K562 (cell line): ENCODE results near the gene CKLF. TPM values are rescaled to one million over a fixed set of nuclear protein-coding genes. Genes with fewer than 3 reads are reported as not detected.

Experiments
- EHMT2 ChIP-seq: fragments of 450-650 bp; IDR thresholded peaks from 2 replicates; pipeline ENCODE4 v1.6.1; 2018; ENCODE audit warnings: antibody characterized with exemption
- ELF1 ChIP-seq: fragments of 200-800 bp; sonication (Bioruptor generic); IDR thresholded peaks from 2 replicates; pipeline ENCODE4 v1.6.1; 2016; ENCODE audit warnings: missing genetic modification characterization, missing compliant biosample characterization
- MEF2A ChIP-seq: IDR thresholded peaks from 2 replicates; pipeline ENCODE4 v1.6.1; 2011; ENCODE audit warnings: low read depth, mild to moderate bottlenecking, low read length, moderate library complexity; ENCODE audit not compliant: control insufficient read depth
- ZNF224 ChIP-seq: sonication (generic); formaldehyde crosslinking; IDR thresholded peaks from 2 replicates; pipeline ENCODE4 v1.8.0; 2022; ENCODE audit warnings: mild to moderate bottlenecking, missing genetic modification reagents
- polyA plus RNA-seq, 8 experiments: library from polyadenylated mRNA; depleted of rRNA in 4 of 8; stranded (reverse) in 5 of 8; unstranded in 3 of 8; fragments of >200 nt; fragmentation: Nextera tagmentation in 2 of 8; fragmentation: Illumina TruSeq in 1 of 8; extraction: Ambion mirVana in 2 of 8; extraction: Trizol in 1 of 8; gene quantifications; 2 replicates each; pipeline versions ENCODE4 v1.2.1 to v1.2.3, GENCODE V29; 2011 to 2014; ENCODE audit warnings: inconsistent platforms in 1 of 8, missing spikeins in 1 of 8
- total RNA-seq, 7 experiments: library from RNA; depleted of rRNA in 6 of 7; stranded (reverse); fragments of >200 nt in 6 of 7; fragmentation: Illumina TruSeq in 2 of 7; extraction: Trizol in 2 of 7; gene quantifications; 2 replicates each; pipeline versions ENCODE4 v1.2.1 to v1.2.3, GENCODE V29; 2011 to 2021; ENCODE audit warnings: low replicate concordance in 1 of 7
- TF ChIP-seq, protein P1 (sequence below), 2 experiments: IDR thresholded peaks; 2 replicates each; pipeline ENCODE4 v1.6.1; 2011; ENCODE audit warnings: borderline replicate concordance in 1 of 2, control low read depth in 1 of 2, low read depth in 1 of 2, low read length in 1 of 2, mild to moderate bottlenecking in 1 of 2, mixed read lengths in 1 of 2, moderate library complexity in 1 of 2; ENCODE audit not compliant: insufficient read depth in 1 of 2, insufficient read length in 1 of 2, poor library complexity in 1 of 2, severe bottlenecking in 1 of 2; ENCODE audit errors: extremely low read depth in 1 of 2

The CKLF gene
- total and polyA plus RNA-seq, 9 of the 15 experiments (the other 6 are each of a cell fraction or from before 2014, with no cell fraction given): 84.8 to 322 (median 118) TPM

DNA sequence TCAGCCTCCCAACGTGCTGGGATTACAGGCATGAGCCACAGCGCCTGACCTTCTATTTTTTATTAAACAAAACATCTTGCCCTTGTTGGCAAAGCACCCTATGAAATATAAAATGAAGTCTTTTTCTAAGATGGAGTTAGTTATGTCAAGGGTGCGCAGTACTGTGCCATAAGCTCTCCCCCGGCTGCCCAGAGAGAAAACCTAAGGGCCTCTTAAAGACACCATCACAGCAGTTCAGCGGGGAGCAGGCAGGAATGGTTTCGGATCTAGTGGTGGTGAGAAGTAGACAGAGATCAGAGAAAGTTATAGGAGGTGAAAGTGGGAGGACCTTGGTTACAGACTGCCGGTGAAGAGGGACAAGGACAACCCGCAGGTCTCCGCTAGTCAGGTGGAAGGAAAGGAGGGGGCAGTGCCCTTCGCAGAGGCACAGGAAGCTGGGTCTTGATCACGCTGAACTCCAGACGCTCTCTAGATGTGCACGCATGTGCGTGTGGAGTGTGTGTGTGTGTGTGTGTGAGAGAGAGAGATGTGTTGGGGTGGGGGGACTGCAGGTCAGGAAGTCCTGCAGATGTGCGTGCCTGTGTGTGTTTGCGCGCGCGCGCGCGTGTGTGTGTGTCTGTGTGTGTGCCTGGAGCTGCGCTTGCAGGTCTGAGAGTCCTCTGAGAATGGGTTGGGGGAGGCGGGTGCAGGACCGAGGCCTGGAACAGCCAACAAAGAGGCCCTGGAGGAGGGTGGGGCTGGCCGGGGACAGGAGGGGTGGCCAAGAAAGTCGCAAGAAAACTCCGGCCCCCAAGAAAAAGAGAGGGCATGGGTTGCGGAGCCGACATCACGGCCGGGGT lies 51.4 kb downstream of the CKLF start (continued):
- TF ChIP-seq, protein P1, sequence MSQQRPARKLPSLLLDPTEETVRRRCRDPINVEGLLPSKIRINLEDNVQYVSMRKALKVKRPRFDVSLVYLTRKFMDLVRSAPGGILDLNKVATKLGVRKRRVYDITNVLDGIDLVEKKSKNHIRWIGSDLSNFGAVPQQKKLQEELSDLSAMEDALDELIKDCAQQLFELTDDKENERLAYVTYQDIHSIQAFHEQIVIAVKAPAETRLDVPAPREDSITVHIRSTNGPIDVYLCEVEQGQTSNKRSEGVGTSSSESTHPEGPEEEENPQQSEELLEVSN (IDR thresholded peaks at IDR 0.05; ENCODE audit: borderline replicate concordance in 1 of 2, extremely low read depth in 1 of 2, insufficient read depth in 1 of 2, insufficient read length in 1 of 2, low read depth in 1 of 2, low read length in 1 of 2, poor library complexity in 1 of 2, severe bottlenecking in 1 of 2): no peak
- TF ChIP-seq ZNF224 (CRISPR knock-in tag): no peak
- TF ChIP-seq MEF2A: no peak
- TF ChIP-seq ELF1 (tag): no peak
- TF ChIP-seq EHMT2: peak; percentile 30; the same call in 1 of the 2 replicates
